ENCODE results near the gene PIGL. TPM values are rescaled to one million over a fixed set of nuclear protein-coding genes. Genes with fewer than 3 reads are reported as not detected.
"Not testable (repeated sequence)": the region's sequence is repeated elsewhere in the genome, so short reads cannot be mapped to it uniquely, and the experiment has no call there.

The PIGL gene
- total RNA-seq, 2 donors from 2014 or later = 38.4 to 53.4 TPM

DNA sequence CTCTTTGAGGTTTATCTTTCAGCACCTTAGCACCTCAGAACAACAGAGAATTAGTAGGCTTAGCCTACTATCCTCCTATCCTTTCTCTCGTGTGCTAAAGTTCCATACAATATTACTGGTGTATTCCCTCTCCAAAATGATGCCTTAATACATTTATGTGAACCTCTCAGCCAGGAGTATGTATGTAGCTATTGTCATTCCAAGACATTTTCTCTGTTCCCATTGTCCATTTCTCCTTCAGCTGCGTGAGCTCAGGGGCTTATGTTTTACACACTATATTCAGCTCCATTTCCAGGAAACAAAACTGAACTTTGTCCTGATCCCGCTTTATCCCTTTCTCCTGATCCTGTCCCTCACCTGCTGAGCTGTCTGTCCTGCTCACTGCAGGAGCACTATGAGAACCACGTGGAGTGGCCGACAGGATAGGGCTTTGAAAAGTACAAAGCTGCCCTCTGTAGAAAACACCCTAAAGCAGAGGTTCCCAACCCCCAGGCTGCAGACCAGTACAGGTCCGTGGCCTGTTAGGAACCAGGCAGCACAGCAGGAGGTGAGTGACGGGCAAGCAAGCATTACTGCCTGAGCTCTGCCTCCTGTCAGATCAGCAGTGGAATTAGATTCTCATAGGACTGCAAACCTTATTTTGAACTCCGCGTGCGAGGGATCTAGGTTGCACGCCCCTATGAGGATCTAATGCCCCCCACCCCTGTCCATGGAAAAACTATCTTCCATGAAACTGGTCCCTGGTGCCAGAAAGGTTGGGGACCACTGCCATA is 80.5 kb downstream of the PIGL start:
- peak; percentile 56 to 65 for DNase-seq
- ATAC-seq = peak; percentile 64
- intact Hi-C loops (cut with DNase I, micrococcal nuclease) = no loop called here

DNA sequence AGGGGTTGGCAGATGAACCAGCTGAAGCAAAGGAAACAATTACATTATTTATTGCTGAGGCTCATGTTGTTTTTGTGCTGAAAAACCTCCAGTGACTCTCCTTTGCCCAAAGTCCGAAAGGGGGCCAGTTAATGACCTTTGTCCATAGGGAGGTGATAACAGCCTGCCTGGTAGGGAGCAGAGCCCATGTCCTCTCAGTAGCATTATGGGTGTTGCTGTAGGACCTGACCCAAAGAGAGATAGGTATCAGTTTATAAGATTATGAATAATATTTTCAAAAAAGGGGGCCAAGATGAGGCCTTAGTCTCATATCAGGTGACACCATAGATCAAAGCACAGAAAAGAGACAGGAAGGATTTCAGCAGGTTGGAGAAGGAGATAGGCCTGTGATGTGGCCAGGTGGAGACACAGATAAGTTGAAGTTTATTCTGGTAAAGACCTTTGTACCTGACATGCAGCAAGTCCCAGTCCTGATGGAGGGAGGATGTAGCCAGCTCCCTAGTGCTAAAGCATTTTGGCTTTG is 81.2 kb downstream of the PIGL start:
- ATAC-seq (peak; percentile 47), DNase-seq (peak; percentile 26 to 46)
- intact Hi-C loops (cut with DNase I, micrococcal nuclease) = no loop called here

DNA sequence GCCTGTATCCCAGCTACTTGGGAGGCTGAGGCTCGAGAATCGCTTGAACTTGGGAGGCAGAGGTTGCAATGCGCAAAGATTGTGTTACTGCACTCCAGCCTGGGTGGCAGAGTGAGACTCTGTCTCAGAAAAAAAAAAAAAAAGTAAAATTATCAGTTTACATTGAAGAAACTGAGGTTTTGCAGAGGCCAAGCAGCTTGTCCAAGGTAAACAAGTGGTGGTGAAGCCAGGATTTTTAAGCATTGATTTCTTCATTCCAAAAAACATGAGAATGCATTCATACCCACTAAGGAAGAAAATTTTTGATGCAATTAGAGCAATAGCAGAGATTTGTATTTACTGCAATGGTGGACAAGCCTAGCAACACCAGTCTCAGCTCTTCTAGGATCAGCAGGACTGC is 83.5 kb downstream of the PIGL start:
- intact Hi-C loops (cut with DNase I, micrococcal nuclease) = no loop called here
- no peak for ATAC-seq
- no peak for DNase-seq

DNA sequence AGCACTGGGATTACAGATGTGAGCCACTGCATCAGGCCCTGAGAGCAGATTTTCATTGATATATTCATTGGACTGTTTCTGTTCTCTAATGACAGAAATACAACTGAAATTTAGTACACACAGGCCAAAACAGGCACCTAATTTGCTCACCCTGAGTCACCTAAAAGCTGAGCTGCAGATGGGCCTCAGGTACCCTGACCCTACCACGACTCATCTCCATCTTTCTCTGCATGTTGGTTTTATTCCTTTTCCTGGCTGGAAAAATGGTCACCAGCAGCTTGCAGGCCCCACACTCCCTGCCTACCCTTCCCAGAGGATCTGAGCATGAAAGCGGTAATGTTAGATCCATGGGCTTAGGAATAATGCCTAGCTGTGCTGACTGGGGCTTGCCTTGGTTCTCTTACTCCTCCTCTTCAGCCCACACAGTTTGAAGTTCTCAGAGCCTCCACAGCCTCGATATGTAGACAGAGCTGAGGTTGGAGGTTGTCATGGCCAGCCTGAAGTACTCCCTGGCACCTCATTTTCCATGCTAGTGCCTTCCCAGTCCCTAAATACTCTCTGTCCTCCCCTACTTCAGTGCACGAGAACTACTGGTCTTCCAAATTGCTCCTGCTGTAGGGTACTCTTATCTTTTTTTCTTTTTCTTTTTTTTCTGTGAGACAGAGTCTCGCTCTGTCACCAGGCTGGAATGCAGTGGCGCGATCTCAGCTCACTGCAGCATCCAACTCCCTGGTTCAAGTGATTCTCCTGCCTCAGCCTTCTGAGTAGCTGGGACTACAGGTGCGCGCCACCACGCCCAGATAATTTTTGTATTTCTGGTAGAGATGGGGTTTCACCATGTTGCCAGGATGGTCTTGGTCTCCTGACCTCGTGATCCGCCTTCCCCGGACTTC is 85.2 kb downstream of the PIGL start:
- ATAC-seq (no peak), DNase-seq (no peak)
- intact Hi-C loops (cut with DNase I, micrococcal nuclease) = no loop called here

DNA sequence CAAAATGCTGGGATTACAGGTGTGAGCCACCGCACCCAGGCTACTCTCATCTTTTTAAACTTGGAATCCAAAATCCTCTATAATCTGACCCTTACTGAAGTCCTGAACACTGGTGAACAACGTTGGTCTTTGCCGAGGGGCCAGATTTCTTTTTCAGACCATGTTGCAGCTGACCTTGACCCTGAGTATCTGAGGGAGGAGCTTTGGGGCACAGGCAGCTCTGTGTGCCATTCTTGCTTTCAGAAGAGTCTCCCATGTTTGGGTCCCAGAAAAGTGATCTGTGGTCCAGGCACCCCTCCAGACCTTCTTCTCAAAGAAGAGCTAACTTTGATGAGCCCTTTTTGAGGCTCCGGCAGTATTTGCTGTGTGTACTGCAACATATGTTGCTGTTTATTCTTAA is 85.8 kb downstream of the PIGL start:
- intact Hi-C loops (cut with DNase I, micrococcal nuclease) = no loop called here
- ATAC-seq (no peak), DNase-seq (no peak)

DNA sequence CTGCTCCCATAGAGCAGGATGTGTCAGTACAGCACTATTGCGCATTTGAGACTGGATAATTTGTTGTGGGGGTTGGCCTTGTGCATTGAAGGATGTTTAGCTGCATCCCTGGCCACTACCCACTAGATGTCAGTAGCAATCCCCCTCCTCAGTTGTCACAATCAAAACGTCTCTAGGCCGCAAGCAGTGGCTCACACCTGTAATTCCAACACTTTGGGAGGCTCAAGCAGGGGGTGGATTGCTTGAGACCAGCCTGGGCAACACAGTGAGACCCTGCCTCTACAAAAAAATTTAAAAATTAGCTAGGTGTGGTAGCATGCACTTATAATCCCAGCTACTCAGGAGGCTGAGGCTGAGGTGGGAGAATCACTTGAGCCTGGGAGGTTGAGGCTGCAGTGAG is 87.8 kb downstream of the PIGL start:
- intact Hi-C loops (cut with DNase I, micrococcal nuclease) = no loop called here
- ATAC-seq = peak; percentile 34
- DNase-seq = no peak

DNA sequence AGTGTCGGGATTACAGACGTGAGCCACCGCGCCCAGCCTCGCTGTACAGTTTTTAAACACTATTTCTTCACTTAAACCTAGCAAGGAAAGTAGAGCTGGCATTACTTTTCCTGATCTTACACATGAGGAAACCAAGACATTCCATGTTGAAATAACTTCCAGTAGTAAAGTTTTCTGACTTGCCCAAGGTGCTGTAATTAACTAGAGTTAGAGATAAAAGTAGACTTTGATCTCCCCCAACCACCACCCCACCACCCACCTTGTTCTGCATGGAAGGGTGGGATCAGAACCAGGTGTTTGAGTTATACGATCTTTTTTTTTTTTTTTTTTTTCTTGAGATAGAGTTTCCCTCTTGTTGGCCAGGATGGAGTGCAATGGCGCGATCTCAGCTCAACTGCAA is 89.2 kb downstream of the PIGL start:
- no peak for DNase-seq
- intact Hi-C loops (cut with DNase I, micrococcal nuclease) = no loop called here

DNA sequence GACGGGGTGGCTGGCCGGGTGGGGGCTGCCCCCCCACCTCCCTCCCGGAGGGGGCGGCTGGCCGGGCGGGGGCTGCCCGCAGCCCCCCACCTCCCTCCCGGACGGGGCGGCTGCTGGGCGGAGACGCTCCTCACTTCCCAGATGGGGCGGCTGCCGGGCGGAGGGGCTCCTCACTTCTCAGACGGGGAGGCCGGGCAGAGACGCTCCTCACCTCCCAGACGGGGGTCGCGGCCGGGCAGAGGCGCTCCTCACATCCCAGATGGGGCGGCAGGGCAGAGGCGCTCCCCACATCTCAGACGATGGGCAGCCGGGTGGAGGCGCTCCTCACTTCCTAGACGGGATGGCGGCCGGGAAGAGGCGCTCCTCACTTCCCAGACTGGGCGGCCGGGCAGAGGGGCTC is 95.1 kb downstream of the PIGL start:
- DNase-seq; intact Hi-C loops (cut with DNase I, micrococcal nuclease); ATAC-seq: not testable (repeated sequence)

More for the DNA sequence above, 89.2 kb downstream of the PIGL start:
- peak; percentile 8 for ATAC-seq

DNA sequence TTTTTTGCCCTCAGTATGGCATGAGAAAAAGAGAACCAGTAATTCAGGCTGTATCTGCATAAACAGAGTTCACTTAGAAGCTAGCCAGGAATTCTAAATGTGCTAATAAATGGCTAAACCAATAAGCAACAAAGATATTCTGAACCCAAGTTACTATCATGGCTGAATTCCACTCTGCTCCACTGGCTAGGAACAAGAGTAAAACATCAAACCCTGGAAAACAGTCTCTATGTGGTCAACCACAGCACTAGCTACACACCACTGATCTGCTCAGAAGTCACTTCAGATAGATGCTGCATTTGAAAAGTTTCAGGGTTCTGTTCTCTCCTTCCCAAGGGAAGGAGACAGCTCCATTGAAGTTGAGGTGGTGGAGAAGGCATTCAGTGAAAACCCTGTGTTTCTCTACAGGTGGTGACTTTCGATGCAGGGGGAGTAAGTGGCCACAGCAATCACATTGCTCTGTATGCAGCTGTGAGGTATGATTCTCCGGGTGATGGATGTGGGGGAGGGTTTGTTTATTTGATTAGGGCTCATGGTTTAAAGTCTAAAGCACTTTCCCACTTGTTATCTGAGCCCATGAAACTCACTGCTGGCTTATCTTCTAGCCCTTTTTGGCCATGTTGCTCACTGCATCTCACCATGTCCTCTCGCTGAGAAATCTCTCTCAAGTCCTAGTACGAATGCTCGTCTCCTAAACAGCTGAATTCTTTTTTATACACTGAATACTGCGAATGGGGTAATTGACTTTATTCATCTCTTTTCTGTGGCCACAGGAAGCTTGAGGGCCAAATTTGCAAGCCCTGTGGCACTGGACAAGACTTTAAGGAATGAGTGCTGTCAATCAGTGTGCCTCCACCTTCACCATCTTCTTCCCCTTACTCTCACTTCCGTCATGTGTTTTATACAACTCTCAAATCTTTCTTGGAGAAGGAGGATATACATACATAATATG is 96.4 kb downstream of the PIGL start:
- ATAC-seq (peak; percentile 95), DNase-seq (peak in 1 of 2 donors; percentile 14)
- intact Hi-C loops (cut with DNase I, micrococcal nuclease) = no loop called here

DNA sequence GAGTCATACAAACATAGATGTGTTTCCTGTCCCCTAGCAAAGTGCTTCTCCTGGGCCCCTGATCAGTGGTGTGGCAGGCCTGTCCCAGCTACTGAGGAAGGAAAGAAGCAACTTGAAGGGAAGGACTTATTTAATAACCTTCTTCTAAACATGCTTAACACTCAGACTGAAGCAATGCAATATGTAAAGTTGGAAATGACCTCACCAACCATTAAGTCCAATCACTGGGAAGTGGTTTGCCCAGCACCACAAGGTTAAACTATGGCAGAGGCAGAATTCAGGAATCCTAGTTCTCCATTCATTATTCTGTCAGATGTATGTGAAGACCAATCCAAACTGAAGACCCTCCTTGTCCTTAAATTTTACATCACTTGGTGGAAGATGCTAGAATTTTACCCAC is 97.2 kb downstream of the PIGL start:
- intact Hi-C loops (cut with DNase I, micrococcal nuclease) = no loop called here
- ATAC-seq (peak; percentile 21), DNase-seq (no peak)

DNA sequence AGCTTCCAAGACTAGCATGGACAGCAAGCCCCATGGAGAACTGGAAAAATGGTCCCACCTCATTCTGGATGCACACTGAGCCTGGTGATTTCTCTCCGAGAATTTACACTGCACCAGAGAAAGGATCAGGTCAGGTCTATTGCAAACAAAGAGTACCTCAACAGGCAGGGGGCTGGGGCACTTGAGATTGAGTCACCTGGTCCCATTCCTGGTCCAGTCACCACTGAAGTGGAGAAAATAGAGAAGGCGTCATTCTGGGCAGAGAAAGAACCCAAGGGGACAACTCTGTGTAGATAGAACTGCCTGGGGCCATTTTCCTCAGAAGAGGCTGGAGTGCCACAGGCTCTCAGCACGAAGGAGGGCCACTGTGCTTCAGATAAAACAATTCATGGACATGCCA is 97.8 kb downstream of the PIGL start:
- no peak for ATAC-seq

DNA sequence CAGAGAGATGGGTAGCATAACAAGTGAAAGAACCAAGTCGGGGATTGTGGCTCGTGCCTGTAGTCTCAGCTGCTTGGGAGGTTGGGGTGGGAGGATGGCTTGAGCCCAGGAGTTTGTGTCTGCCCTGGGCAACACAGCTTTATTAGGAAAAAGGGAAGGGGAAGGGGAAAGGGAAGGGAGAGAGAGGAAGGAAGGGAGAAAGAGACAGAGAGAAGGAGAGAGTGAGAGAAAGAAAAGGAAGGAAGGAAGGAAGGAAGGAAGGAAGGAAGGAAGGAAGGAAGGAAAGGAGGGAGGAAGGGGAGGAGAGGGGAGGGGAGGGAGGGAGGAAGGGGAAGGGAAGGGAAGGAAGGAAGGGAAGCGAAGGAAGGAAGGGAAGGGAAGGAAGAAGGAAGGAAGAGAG is 103.0 kb downstream of the PIGL start:
- no peak for DNase-seq
- intact Hi-C loops (cut with DNase I, micrococcal nuclease) = no loop called here
- ATAC-seq = no peak

More for the DNA sequence above, 97.8 kb downstream of the PIGL start:
- intact Hi-C loops (cut with DNase I, micrococcal nuclease) = no loop called here
- no peak for DNase-seq

DNA sequence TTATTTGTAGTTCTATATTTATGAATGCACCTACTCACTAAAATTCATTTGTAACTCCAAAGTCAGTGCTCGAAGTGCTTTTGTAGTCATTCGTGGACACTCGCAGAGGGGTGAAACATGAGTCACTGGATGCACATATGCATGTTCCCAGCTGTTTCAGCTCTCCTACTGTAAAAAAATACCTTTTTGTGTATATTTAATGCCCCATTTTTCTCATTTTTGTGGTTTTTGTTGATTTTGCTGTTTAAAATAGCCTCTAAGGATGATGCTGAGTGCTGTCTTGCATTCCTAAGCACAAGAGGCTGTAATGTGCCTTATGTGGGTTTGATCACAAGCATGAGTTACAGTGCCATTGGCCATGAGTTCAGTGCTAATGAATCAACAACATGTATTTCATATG is 105.6 kb downstream of the PIGL start:
- DNase-seq = no peak
- intact Hi-C loops (cut with DNase I, micrococcal nuclease) = no loop called here
- ATAC-seq = no peak

DNA sequence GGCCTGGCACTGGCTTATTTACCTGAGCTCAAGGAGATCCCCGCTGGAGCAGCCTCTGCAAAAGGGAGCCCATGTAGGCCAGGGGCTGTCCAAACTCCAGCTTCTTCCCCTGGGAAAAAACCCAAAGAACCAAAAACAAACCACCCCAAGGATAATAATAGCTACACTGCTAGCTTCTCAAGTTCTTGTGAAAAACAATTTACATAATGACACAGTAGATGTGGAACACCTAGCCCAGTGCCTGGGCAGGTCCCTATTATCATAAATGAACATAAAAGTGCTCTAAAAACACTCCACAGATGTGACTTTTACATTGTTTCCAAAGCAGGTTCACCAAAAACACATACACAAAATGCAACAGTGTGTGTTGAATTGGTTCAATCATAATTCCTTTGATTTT is 109.0 kb downstream of the PIGL start:
- no peak for ATAC-seq
- DNase-seq = no peak
- intact Hi-C loops (cut with DNase I, micrococcal nuclease) = no loop called here

DNA sequence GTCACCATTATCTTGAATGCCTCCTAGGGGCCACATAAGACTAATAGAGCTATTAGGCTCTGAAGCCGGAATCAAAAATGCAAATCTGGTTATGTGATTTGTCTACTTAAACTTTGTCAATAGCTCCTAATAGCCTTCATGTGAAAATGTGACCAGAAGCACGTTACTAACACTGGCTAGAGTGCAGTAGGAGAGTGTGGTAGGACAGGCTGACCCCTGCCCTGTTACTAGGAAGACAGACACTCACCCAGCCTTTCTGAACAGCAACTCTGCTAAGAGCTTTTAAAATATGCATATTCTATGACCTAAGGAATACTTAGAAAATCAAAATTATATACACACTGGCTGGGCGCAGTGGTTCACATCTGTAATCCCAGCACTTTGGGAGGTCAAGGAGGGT is 110.0 kb downstream of the PIGL start:
- DNase-seq (no peak), ATAC-seq (no peak)
- intact Hi-C loops (cut with DNase I, micrococcal nuclease) = no loop called here

DNA sequence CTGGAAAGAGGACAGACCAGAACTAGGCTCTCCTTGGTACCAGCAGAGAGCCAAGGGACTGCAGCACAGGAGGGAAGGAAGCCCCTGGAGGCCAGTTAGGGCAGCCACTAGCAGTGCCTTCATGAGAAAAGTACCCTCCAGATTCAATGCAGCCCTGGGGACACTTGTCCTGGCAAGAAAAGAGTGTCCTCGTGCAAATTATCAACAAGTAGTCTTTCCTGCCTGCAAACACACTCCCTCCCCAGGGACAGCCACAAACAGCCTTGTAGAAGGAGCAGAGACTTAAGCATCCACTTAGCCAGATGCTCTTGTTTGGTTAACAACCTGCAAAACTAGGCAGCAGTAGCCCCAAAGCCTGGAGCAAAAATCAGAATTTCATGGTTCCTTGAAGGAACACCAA is 112.0 kb downstream of the PIGL start:
- DNase-seq (no peak), ATAC-seq (peak; percentile 35)
- intact Hi-C loops (cut with DNase I, micrococcal nuclease) = no loop called here

DNA sequence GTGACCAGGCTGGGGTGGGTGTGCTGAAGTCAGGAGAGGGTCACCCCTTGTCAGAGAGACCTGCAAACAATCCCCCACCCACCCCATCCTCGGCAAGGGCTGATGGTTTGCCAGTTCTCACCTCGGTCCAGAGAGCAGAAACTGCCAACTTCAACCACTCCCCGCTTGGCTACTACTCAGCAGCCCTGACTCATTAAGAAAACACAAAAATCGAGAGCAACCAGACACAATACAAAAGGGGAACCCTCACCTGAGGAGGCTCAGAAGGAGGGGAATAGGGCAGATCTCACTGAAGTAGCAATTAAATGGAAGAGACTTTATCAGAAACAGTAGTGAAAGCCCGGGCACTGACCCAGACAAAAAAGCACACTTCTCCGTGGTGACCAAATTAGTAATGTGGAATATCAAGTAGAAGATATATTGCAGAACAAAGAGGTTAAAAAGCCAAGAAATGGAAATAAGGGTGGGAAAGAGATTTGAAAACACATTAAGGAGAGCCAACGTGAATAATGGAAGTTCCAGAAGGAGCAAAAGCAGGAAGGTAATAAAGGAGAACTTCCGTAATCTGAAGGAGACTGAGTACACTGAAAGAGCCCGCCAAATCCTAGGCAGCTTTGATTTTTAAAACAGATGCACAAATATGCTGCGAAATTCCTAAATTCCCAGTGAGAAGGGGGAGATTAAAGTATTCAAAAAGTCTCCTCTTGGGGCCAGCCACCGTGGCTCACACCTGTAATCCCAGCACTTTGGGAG is 112.7 kb downstream of the PIGL start:
- DNase-seq (peak; percentile 61 to 73), ATAC-seq (peak; percentile 87)
- intact Hi-C loops (cut with DNase I, micrococcal nuclease) = no loop called here

DNA sequence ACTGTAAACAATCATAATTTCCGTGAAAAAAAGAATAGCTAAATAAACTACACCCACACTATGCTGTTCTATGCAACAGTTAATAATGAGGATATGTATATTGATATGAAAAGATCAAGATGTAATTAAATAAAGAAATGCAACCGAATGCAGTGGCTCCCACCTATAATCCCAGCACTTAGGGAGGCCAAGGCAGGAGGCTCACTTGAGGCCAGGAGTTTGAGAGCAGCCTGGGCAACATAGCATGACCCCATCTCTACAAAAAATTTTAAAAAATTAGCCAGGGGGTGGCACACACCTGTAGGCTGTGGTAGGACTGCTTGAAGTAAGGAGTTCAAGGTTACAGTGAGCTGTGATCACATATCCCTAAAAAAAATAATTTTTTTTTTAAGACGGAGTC is 121.4 kb downstream of the PIGL start:
- ATAC-seq = no peak
- no peak for DNase-seq
- intact Hi-C loops (cut with DNase I, micrococcal nuclease) = no loop called here
